LNCAP (cell line): ENCODE measurements around the gene PCCA.

ENCODE experiments used
- TF ChIP-seq, protein P1 (sequence below): fragments of 450-650 bp; IDR thresholded peaks from 2 replicates; pipeline ENCODE4 v1.5.1; 2017; ENCODE audit warnings: mild to moderate bottlenecking

PCCA gene

DNA sequence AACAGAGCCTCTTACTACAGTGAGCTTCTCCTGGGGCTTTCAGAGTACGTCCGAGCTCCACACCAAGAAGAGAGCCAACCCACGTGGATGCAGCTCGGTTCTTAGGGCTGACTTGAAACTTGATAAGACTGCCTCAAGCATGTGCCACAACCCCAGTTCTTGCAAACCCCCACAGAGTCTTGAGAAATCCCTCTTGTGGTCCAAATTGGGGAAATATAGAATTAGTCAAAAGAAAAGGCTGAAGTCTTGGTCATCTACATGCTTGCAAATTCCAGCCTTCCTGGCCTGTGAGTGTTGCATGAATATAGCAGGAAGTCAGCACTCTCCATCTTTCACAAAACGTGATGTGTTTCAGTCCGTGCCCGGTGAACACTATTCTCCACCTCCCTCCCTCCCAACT, 404.5 kb downstream of the PCCA start:
- TF ChIP-seq, protein P1, sequence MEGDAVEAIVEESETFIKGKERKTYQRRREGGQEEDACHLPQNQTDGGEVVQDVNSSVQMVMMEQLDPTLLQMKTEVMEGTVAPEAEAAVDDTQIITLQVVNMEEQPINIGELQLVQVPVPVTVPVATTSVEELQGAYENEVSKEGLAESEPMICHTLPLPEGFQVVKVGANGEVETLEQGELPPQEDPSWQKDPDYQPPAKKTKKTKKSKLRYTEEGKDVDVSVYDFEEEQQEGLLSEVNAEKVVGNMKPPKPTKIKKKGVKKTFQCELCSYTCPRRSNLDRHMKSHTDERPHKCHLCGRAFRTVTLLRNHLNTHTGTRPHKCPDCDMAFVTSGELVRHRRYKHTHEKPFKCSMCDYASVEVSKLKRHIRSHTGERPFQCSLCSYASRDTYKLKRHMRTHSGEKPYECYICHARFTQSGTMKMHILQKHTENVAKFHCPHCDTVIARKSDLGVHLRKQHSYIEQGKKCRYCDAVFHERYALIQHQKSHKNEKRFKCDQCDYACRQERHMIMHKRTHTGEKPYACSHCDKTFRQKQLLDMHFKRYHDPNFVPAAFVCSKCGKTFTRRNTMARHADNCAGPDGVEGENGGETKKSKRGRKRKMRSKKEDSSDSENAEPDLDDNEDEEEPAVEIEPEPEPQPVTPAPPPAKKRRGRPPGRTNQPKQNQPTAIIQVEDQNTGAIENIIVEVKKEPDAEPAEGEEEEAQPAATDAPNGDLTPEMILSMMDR: no peak

DNA sequence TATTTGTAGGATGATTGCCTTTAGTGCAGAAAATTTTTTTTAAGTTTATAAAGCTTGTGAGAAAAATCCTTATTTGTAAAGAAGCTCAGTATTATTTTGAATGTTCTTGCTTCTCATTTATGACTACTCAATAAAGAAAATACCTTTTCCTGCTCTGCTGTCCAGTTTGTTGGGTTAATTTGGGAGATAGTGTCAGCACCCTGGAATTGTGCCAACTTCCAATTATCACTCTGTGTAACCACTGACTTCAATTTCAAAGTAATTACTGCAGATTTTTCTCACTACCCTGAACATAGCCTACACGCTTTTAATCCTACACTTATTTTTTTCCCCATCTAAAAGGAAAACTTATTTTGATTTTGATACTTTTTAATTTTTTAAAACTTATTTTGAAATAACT, 406.6 kb downstream of the PCCA start:
- TF ChIP-seq, protein P1: no peak

DNA sequence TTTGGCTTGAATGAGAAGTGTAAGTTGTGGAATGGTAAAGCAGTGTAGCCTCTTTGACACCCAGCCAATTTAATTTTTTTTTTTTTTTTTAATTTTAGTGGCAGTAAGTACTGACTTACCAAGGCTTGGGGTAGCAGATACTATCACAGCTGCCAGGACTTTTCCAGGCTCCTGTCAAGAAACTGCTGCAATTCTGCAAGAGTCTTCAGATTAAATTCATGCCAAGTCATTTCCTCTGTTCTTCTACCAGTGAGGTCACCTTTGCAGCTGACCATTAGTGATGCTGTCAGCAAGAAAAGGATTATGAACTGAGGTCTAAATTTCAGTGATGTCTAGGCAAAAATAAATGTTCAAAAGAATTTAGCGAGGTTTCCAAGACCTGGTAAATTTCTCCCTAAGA, 408.5 kb downstream of the PCCA start:
- TF ChIP-seq, protein P1: no peak

DNA sequence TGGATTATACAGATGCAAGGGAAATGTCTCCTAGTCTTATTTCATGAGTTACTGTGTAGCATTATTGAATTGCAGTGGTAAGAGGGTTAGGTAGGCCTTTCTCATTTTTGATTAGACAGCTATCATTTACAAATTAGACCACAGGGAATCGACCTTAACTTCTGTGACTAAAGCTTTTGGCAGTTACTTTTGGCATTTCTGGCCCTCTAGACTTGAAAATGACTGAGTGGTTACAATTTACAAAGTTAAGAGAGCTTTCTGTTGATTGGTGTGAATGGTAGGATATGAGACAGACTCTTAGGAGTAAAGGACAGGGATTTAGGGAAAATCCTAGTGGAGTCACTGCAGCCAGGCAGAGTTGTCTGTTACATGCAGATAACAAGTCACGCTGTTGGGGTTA, 413.6 kb downstream of the PCCA start:
- TF ChIP-seq, protein P1: no peak

DNA sequence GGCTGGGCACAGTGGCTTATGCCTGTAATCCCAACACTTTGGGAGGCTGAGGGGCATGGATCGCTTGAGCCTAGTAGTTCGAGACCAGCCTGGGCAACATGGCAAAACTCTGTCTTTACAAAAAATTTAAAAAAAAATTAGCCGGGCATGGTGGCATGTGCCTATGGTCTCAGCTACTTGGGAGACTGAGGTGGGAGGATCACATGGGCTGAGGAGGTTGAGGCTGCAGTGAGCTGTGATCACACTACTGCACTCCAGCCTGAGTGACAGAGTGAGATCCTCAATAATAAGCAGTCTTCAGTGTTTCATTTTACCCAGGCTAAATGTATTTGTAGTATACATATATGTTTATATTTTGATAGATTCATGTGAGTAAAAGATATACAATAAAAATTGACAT, 414.7 kb downstream of the PCCA start:
- TF ChIP-seq, protein P1: no peak

DNA sequence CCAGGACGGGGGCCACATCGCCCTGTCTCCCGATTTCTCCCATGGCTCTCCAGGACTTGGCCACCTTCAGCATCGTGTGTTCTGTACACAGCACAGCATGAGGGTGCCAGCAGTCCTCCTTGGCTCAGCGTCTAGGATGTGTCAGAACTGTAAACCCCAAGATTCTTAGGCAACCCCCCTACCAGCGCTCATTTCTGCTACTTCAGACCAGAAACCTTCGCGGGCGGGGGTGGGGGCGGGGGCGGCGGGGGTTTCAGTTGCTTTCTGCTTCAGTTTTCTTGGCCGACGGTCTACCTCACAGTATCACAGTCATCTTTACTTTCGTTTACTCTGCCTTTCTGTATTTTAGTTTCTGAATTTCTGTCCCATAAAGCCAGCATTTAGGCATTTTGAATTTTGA, 417.3 kb downstream of the PCCA start:
- TF ChIP-seq, protein P1: no peak

DNA sequence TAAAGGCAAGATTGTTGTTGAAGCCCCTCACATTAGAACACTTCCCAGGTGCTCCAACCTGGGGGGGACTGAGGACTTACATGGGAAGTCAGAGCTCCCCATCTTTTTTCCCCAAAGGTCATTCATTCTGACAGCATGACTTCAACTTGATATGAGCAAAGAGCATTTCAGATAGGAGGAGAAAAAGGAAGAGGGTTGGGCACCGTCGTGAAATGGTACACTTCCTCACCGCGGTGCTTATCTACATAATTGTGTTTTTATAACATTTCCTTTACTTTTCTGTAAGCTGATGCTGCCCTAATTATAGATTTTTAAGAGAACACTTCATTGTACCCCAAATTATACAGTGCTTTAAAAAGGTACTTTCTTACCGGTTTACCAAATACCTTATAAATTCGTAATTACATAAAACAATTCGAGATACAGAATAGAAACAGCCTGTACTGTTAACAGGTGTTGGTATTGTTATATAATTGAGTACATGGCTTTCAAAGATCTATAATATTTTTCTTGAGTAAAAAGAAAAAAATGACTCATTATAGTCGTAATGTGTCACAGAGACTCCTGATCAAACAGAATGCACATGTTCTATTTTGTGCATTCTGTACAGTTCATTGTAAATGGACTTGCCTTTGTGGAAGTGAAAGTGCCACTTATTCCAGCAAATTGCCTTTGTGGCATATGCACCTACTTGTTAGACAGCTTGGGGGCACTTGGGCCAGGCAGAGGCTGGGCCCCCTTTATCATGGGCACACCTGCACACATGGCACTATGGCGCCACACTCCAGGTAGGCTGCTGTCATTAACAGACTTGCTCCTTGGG, 417.9 kb downstream of the PCCA start:
- TF ChIP-seq, protein P1: no peak

DNA sequence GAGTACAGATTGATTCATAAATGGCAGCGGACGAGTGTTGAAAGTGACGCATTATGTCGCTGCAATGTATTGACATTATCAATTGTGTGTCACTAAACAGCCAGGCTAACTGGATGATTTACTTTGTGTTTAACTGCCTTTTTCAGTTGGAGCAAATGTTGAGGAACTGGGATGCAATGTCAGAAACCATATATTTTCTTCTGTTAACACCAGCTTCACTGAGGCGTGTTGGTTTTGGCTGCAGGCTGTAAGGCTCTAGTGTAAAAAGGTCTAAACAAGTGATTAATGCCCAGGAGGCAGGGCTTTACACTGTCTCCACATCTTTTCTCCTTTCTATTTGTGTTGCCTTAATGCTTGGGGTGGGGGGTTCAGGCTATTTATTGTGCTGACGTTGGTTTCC, 419.6 kb downstream of the PCCA start:
- TF ChIP-seq, protein P1: no peak
